Progenitor cell of endocrine pancreas (in vitro differentiated cells): ENCODE data around the gene LRSAM1. TPM values are rescaled to one million over a fixed set of nuclear protein-coding genes. Genes with fewer than 3 reads are reported as not detected.

ENCODE experiments used
- DNase-seq: peaks from one replicate; pipeline ENCODE4 v3.0.0; 2021; ENCODE audit warnings: low spot score; ENCODE audit not compliant: unreplicated experiment
- H3K27ac Mint-ChIP-seq: 2 replicates; pipeline ENCODE4 v1.8.0; 2021; ENCODE audit warnings: mild to moderate bottlenecking, moderate library complexity, mixed read lengths
- H3K27me3 Mint-ChIP-seq: 2 replicates; pipeline ENCODE4 v1.8.0; 2021; ENCODE audit warnings: mixed read lengths
- H3K36me3 Mint-ChIP-seq: 2 replicates; pipeline ENCODE4 v1.8.0; 2022; ENCODE audit warnings: mixed read lengths; ENCODE audit not compliant: insufficient read depth
- H3K4me1 Mint-ChIP-seq: 2 replicates; pipeline ENCODE4 v1.8.0; 2021; ENCODE audit warnings: low read depth, mixed read lengths
- H3K4me3 Mint-ChIP-seq: 2 replicates; pipeline ENCODE4 v1.8.0; 2021; ENCODE audit warnings: low read depth, mild to moderate bottlenecking, moderate library complexity, mixed read lengths
- H3K9me3 Mint-ChIP-seq: 2 replicates; pipeline ENCODE4 v1.8.0; 2021; ENCODE audit warnings: low read depth, mixed read lengths
- total RNA-seq: library from RNA; stranded (reverse); gene quantifications from 2 replicates; pipeline ENCODE4 v1.2.1, GENCODE V29; 2021
- TF ChIP-seq, protein P1 (sequence below): fragments of 200-600 bp; sonication (generic); IDR thresholded peaks from one replicate; pipeline ENCODE4 v1.5.0; 2021; ENCODE audit warnings: antibody characterized with exemption, mild to moderate bottlenecking; ENCODE audit not compliant: unreplicated experiment

Gene LRSAM1
- total RNA-seq, 1 donor from 2014 or later = 28.5 TPM

DNA sequence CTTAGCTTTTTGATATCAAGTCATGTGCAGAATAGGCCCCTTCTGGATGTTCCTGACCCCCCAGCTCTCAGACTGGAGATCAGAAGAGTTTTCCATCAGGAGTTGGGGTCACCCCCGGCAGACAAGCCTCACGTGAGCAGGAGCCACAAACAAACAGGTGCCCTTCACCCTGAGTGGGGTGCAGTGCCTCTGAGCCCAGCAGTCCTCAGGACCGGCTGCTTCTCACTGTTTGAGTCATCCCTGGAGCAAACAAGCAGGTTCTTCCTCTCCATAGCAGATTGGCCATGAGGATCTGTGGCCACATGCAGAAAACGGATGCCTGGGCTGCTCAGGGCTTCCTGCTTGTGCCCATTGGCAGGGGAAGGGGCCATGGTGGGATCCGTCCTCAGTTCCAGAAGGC, 47.0 kb downstream of the LRSAM1 start:
- TF ChIP-seq, protein P1, sequence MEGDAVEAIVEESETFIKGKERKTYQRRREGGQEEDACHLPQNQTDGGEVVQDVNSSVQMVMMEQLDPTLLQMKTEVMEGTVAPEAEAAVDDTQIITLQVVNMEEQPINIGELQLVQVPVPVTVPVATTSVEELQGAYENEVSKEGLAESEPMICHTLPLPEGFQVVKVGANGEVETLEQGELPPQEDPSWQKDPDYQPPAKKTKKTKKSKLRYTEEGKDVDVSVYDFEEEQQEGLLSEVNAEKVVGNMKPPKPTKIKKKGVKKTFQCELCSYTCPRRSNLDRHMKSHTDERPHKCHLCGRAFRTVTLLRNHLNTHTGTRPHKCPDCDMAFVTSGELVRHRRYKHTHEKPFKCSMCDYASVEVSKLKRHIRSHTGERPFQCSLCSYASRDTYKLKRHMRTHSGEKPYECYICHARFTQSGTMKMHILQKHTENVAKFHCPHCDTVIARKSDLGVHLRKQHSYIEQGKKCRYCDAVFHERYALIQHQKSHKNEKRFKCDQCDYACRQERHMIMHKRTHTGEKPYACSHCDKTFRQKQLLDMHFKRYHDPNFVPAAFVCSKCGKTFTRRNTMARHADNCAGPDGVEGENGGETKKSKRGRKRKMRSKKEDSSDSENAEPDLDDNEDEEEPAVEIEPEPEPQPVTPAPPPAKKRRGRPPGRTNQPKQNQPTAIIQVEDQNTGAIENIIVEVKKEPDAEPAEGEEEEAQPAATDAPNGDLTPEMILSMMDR = no peak
- no peaks in the 10 kb centered on the region for H3K27me3 Mint-ChIP-seq
- H3K4me1 Mint-ChIP-seq = no peaks in the 10 kb centered on the region
- H3K4me3 Mint-ChIP-seq = no peak overlapping the region
- DNase-seq = no peak
- H3K27ac Mint-ChIP-seq = no peak overlapping the region
- peaks cover 8% of the 10 kb centered on the region for H3K36me3 Mint-ChIP-seq
- no peaks in the 10 kb centered on the region for H3K9me3 Mint-ChIP-seq

DNA sequence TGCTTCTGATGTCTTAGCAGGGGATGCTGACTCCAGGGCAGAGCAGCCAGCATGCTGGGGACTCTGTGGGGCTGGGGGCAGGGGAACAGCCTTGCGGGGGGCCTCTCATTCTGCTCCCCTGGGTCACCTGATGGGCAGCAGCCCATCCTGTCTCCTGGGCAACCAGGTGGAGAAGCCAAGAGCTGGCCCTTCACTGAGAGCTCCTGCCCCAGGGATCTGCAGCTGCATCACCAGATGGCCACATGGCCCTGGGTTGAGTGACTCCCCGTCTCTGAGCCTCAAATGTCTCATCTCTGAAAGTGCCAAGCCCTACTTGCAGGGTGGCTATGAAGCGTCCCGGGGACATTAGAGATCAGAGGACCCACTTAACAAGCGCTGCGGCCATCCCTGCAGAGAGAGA, 49.1 kb downstream of the LRSAM1 start:
- peaks cover 8% of the 10 kb centered on the region for H3K36me3 Mint-ChIP-seq
- H3K4me1 Mint-ChIP-seq = no peaks in the 10 kb centered on the region
- no peak overlapping the region for H3K4me3 Mint-ChIP-seq
- DNase-seq = no peak
- TF ChIP-seq, protein P1 = no peak
- H3K27ac Mint-ChIP-seq = no peak overlapping the region
- H3K27me3 Mint-ChIP-seq = no peaks in the 10 kb centered on the region
- no peaks in the 10 kb centered on the region for H3K9me3 Mint-ChIP-seq

DNA sequence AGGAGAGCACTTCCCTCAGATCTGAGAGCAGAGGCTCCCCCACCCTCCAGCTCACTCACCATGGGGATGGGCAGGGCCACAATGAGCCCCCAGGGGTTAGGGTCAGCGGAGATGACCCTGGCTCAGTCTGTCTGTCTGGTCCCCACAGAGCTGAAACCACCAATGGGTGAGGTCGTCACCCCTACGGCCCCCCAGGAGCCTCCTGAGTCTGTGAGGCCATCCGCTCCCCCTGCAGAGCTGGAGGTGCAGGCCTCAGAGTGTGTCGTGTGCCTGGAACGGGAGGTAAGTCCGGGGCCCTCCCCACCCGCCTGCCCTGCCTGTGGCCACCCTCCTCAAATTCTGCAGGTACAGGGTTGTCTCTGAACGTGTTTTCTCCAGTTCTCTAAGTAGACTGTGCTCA, 49.6 kb downstream of the LRSAM1 start:
- TF ChIP-seq, protein P1 = no peak
- Mint-ChIP-seq H3K4me3 (no peak overlapping the region), H3K27me3 (no peaks in the 10 kb centered on the region), H3K4me1 (no peaks in the 10 kb centered on the region), H3K27ac (no peak overlapping the region), H3K9me3 (no peaks in the 10 kb centered on the region), H3K36me3 (peaks cover 7% of the 10 kb centered on the region)
- DNase-seq = no peak

DNA sequence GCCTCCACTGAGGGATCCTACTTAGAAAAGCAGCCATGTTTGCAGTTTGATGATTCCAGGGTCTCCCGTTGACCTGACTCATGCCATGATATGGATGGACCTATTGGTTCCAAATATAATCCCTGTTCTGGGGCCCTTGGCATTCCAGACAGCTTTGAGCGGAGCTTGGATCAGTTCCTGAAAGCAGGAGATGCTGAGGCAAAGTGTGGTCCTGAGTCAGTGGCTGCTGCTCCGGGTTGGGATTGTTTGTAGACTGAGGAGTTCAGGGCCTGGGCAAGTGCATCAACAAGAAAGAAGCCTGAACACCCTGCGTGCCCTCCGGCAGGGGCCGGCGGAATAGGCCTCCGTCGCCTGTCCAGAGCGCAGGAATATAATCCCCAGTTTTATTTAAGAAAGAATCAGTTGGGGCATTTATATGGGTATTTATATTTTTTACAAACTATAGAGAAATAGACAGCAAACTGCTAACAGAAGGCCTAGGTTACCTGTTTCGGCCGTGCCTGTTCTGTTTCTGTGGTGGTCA, 50.6 kb downstream of the LRSAM1 start:
- no peak for DNase-seq
- no peaks in the 10 kb centered on the region for H3K27me3 Mint-ChIP-seq
- H3K27ac Mint-ChIP-seq = no peak overlapping the region
- no peak overlapping the region for H3K4me3 Mint-ChIP-seq
- peaks cover 3% of the 10 kb centered on the region for H3K36me3 Mint-ChIP-seq
- H3K4me1 Mint-ChIP-seq = no peaks in the 10 kb centered on the region
- H3K9me3 Mint-ChIP-seq = no peaks in the 10 kb centered on the region
- TF ChIP-seq, protein P1 = no peak

DNA sequence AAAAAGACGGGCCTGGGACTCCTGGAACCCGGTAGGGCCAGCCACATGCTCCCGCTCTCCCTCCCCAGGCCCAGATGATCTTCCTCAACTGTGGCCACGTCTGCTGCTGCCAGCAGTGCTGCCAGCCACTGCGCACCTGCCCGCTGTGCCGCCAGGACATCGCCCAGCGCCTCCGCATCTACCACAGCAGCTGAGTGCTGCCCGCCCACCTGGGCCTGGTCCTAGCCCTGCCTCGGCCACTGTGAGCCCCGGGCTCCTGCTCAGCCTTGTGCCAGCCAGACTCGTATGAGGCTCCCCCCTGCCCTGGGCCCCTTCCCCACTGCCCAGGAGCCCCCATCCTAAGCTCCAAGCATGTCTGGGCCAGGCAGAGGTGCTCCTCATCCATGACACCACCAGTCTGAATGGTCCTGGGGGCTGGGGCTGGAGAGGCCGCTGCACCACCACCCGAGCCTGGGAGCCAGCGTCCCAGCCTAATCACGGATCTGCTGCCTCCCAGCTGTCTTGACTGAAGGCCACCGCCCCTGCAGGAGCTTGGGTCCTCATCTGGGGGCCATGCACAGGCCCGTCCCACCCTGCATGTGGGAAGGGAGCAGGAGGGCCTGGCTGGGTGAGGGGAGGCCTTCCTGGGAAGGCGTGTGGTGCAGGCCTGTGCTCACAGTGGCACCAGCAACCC, 51.5 kb downstream of the LRSAM1 start:
- no peak overlapping the region for H3K4me3 Mint-ChIP-seq
- H3K27me3 Mint-ChIP-seq = no peaks in the 10 kb centered on the region
- H3K9me3 Mint-ChIP-seq = no peaks in the 10 kb centered on the region
- TF ChIP-seq, protein P1 = no peak
- no peak for DNase-seq
- H3K4me1 Mint-ChIP-seq = no peaks in the 10 kb centered on the region
- H3K36me3 Mint-ChIP-seq = peaks cover under 1% of the 10 kb centered on the region
- H3K27ac Mint-ChIP-seq = no peak overlapping the region
